Measurements from ENCODE around the gene RAPGEF1.

GRCh38 chr9:131582056-131582455, 157.8 kb downstream of the RAPGEF1 start:
- TF ChIP-seq EZH2phosphoT487 (IDR thresholded peaks at IDR 0.05) = no peak
- TF ChIP-seq CTCF (IDR thresholded peaks at IDR 0.05) = no peak
- no peak for TF ChIP-seq EZH2 (IDR thresholded peaks at IDR 0.05)
